Transverse colon (tissue), 4 donors: Measurements from ENCODE around the gene LRP1B. TPM values are rescaled to one million over a fixed set of nuclear protein-coding genes. Genes with fewer than 3 reads are reported as not detected.

Source experiments
- DNase-seq: peaks from one replicate; pipeline ENCODE4 v3.0.0-alpha.2; 2019
- H3K27ac ChIP-seq, 4 donors: fragments of 200-600 bp; sonication (generic); 2 replicates each; pipeline ENCODE4 v1.5.1; 2016 to 2018; ENCODE audit warnings: inconsistent platforms in 4 of 4
- H3K27me3 ChIP-seq: fragments of 200-600 bp; sonication (generic); 2 replicates; pipeline ENCODE4 v1.5.1; 2017; ENCODE audit warnings: inconsistent platforms
- H3K36me3 ChIP-seq, 4 donors: fragments of 200-600 bp; sonication (generic); 2 replicates each; pipeline ENCODE4 v1.5.1; 2017 to 2019; ENCODE audit warnings: inconsistent platforms in 4 of 4
- H3K4me1 ChIP-seq, 4 donors: fragments of 200-600 bp; sonication (generic); 2 replicates each; pipeline ENCODE4 v1.5.1; 2017 to 2020; ENCODE audit warnings: inconsistent platforms in 4 of 4
- H3K4me3 ChIP-seq, 4 donors: fragments of 200-600 bp; sonication (generic); 1 replicate in 1 of 4; 2 replicates in 3 of 4; pipeline versions ENCODE4 v1.5.1 to v1.6.1; 2017 to 2019; ENCODE audit warnings: inconsistent platforms in 4 of 4
- H3K9me3 ChIP-seq, 2 donors: fragments of 200-600 bp; sonication (generic); 2 replicates each; pipeline ENCODE4 v1.5.1; 2017 to 2019; ENCODE audit warnings: inconsistent platforms in 2 of 2
- EP300 ChIP-seq: sonication (generic); formaldehyde crosslinking; IDR thresholded peaks from one replicate; pipeline ENCODE4 v1.6.1; 2017; ENCODE audit warnings: antibody characterized with exemption, low read depth
- POLR2A ChIP-seq: fragments of 450-650 bp; IDR thresholded peaks from one replicate; pipeline ENCODE4 v1.6.1; 2016; ENCODE audit warnings: antibody characterized with exemption, mild to moderate bottlenecking, moderate library complexity
- POLR2AphosphoS5 ChIP-seq, 3 donors: sonication (generic); formaldehyde crosslinking; IDR thresholded peaks; one replicate each; pipeline ENCODE4 v1.6.1; 2016; ENCODE audit warnings: antibody characterized with exemption in 3 of 3
- WGBS, 2 donors: methylation state at CpG; one replicate each; pipeline ENCODE4 v1.1.5; 2018; ENCODE audit warnings: low coverage in 1 of 2; 5-methylcytosine and 5-hydroxymethylcytosine counted together
- in situ Hi-C, 4 donors: fragments of 200-750 bp; cut with MboI; loops; one replicate each; pipeline versions ENCODE4 v1.15.0 to v1.15.1; 2017; ENCODE audit warnings: low sequenced_read_pairs in 3 of 4, low pct_ligation_motif_present in 1 of 4, low pct_unique_long_range_greater_than_20kb in 1 of 4
- intact Hi-C: fragments of 100-400 bp; cut with DNase I; formaldehyde crosslinking; loops from one replicate; pipeline ENCODE4 v1.15.1; 2023; ENCODE audit warnings: low total_unique reads
- total RNA-seq, 4 donors: library from RNA; depleted of rRNA; stranded (reverse); fragments of >200 nt; gene quantifications; one replicate each; pipeline ENCODE4 v1.1.0, GENCODE V29; 2016
- TF ChIP-seq, protein P1 (sequence below), 5 experiments: fragments of 200-600 bp in 3 of 5; fragments of 450-650 bp in 2 of 5; sonication (generic) in 3 of 5; IDR thresholded peaks; 1 replicate in 2 of 5; 2 replicates in 3 of 5; pipeline ENCODE4 v1.5.1; 2016 to 2017; ENCODE audit warnings: antibody characterized with exemption in 5 of 5, inconsistent platforms in 3 of 5, mild to moderate bottlenecking in 2 of 5, moderate library complexity in 1 of 5

The LRP1B gene
- total RNA-seq, 4 donors from 2014 or later: 0.48 to 5.4 (median 0.82) TPM; not detected in 1

DNA sequence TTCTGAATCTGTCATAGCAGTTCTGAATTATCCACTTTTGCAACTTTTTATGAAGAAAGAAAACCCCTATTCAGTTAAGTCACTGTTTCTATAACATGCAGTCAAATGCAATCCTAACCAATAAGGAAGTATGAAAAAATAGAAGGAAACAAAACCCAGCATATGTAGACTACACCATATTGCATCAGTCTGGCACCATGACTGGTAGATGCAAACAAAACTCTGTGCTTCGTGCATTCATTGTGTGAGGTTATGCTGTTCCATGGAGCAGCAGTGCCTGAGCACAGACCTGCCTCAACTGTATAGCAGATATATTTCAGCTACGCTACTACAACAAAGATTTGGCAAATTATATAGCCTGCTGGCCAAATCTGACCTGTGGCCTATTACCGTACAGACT lies 325.5 kb downstream of the LRP1B start:
- Histone ChIP-seq H3K4me1 (no peaks in the 10 kb centered on the region), H3K9me3 (no peaks in the 10 kb centered on the region), H3K36me3 (no peaks in the 10 kb centered on the region), H3K27ac (no peak overlapping the region), H3K4me3 (no peak overlapping the region), H3K27me3 (no peaks in the 10 kb centered on the region)
- DNase-seq: no peak
- TF ChIP-seq, protein P1, sequence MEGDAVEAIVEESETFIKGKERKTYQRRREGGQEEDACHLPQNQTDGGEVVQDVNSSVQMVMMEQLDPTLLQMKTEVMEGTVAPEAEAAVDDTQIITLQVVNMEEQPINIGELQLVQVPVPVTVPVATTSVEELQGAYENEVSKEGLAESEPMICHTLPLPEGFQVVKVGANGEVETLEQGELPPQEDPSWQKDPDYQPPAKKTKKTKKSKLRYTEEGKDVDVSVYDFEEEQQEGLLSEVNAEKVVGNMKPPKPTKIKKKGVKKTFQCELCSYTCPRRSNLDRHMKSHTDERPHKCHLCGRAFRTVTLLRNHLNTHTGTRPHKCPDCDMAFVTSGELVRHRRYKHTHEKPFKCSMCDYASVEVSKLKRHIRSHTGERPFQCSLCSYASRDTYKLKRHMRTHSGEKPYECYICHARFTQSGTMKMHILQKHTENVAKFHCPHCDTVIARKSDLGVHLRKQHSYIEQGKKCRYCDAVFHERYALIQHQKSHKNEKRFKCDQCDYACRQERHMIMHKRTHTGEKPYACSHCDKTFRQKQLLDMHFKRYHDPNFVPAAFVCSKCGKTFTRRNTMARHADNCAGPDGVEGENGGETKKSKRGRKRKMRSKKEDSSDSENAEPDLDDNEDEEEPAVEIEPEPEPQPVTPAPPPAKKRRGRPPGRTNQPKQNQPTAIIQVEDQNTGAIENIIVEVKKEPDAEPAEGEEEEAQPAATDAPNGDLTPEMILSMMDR (IDR thresholded peaks at IDR 0.05): no peak
- TF ChIP-seq POLR2AphosphoS5 (IDR thresholded peaks at IDR 0.05): no peak
- no peak for TF ChIP-seq EP300
- TF ChIP-seq POLR2A: no peak
- intact Hi-C loops (no loop called here), in situ Hi-C loops (no loop called here)
- 75 to 77% methylated on average over 3 of the region's 3 CpGs for WGBS, 2 donors

DNA sequence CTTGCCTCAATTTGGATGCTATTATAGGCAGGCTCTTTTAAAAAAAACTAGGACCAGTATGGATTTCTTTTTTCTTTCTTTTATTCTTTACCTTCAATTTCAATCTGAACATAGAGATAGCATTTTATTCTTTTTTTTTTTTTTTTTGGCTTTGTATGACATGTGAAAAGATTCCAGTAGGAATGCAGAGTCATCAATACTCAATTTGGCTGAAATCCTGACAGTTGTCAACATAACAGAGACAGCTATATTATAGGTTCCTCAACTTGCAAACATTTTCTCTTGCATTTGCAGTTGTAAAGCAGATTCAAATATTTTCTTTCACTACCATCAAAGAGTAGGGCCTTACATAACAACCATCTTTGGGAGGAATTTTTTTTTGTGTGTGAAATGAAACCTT lies 334.4 kb downstream of the LRP1B start:
- Histone ChIP-seq H3K4me1 (no peaks in the 10 kb centered on the region), H3K27ac (no peak overlapping the region), H3K4me3 (no peak overlapping the region), H3K27me3 (no peaks in the 10 kb centered on the region), H3K36me3 (no peaks in the 10 kb centered on the region), H3K9me3 (no peaks in the 10 kb centered on the region)
- in situ Hi-C loops: no loop called here
- TF ChIP-seq POLR2A: no peak
- no peak for DNase-seq
- intact Hi-C loops: no loop called here

DNA sequence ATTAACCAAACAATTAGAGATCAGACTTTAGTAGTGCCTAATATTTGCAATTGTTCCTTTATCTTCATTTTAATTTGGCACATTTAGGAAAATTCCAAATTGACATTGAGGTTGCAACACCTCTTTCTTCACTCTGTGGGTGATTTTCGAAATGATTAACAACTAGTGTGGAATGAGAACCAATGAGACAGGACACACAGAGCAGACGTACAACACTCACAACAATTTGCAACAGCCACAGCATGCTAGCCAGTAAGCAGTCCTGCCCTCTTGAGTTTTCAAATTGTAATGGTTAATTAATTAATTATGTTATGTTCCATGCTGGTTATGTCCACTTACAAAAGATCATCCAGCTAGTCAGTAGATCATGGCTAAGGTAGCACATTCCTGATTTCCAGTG lies 339.3 kb downstream of the LRP1B start:
- intact Hi-C loops: no loop called here
- no peak for DNase-seq
- H3K4me3 ChIP-seq: no peak overlapping the region
- no peaks in the 10 kb centered on the region for H3K36me3 ChIP-seq
- TF ChIP-seq POLR2AphosphoS5 (IDR thresholded peaks at IDR 0.05) (no peak), EP300 (no peak), POLR2A (no peak)
- TF ChIP-seq, protein P1 (IDR thresholded peaks at IDR 0.05): no peak
- no peaks in the 10 kb centered on the region for H3K27me3 ChIP-seq
- no peak overlapping the region for H3K27ac ChIP-seq
- H3K9me3 ChIP-seq: no peaks in the 10 kb centered on the region
- in situ Hi-C loops: no loop called here
- no peaks in the 10 kb centered on the region for H3K4me1 ChIP-seq
- 67 to 90% methylated on average over 2 of the region's 2 CpGs for WGBS, 2 donors

DNA sequence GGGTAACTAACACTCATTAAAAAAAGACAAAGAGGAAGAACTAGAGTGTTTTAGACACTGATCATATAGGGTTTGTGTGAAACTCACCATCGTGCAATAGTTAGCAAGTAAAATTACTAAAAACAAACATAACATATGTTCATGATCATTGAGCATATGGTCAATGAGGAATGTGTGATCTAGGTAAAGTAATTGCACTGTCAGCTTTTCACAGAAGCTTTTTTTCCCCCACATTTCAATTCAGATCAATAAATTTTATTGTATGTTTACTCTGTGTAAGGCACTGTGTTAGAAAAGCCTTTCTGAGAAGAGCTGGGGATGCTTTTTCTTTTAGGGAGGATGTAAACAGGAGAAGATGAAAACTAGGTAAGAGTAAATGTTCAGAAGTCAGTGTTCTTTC lies 348.2 kb downstream of the LRP1B start:
- 39 to 55% methylated on average over 1 of the region's 1 CpG for WGBS, 2 donors
- in situ Hi-C loops (no loop called here), intact Hi-C loops (no loop called here)
- Histone ChIP-seq H3K27me3 (no peaks in the 10 kb centered on the region), H3K36me3 (no peaks in the 10 kb centered on the region), H3K27ac (no peak overlapping the region), H3K9me3 (no peaks in the 10 kb centered on the region), H3K4me3 (no peak overlapping the region), H3K4me1 (no peaks in the 10 kb centered on the region)
- TF ChIP-seq POLR2AphosphoS5 (IDR thresholded peaks at IDR 0.05) (no peak), POLR2A (no peak), EP300 (no peak)
- TF ChIP-seq, protein P1 (IDR thresholded peaks at IDR 0.05): no peak
- no peak for DNase-seq

DNA sequence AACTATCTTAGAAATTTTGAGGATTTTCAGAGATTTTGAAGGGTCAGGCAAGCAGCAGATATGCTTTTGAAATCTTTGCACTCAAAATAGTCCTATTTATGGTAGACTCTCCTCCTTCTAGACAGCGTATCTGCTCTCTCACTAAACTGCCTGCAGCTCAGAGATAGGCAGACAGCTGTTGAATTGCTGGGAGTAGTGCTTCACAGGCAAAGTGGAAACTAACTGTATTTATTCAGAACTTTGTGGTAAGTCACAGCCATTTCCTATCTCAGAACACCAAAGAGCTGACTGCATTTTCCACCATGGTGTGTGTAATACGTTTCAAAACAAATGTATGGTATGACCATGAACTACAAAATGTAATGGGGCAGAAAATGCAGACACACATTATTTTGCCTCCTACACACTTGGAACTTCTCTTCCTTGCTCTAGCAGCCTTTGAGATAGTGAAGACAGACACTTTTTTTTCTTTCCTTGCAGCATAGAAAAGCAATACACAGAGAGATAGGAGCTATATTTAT lies 352.4 kb downstream of the LRP1B start:
- WGBS, 2 donors: 0 to 47% methylated on average over 1 to 2 of the region's 2 CpGs
- in situ Hi-C loops (no loop called here), intact Hi-C loops (no loop called here)
- Histone ChIP-seq H3K27me3 (no peaks in the 10 kb centered on the region), H3K27ac (no peak overlapping the region), H3K4me3 (no peak overlapping the region), H3K36me3 (no peaks in the 10 kb centered on the region), H3K4me1 (no peaks in the 10 kb centered on the region), H3K9me3 (no peaks in the 10 kb centered on the region)
- no peak for DNase-seq
- TF ChIP-seq POLR2AphosphoS5 (IDR thresholded peaks at IDR 0.05): no peak
- TF ChIP-seq EP300: no peak
- TF ChIP-seq, protein P1 (IDR thresholded peaks at IDR 0.05): no peak
- TF ChIP-seq POLR2A: no peak
